SK-N-SH treated with all-trans-retinoic acid at 6 μM for 48 hours (cell line): Measurements from ENCODE around the gene SYNPO2.
"Not testable (repeated sequence)": the region's sequence is repeated elsewhere in the genome, so short reads cannot be mapped to it uniquely, and the experiment has no call there.

ENCODE experiments used
- CREB5 ChIP-seq: fragments of 250-450 bp; sonication (Bioruptor Pico); IDR thresholded peaks from 2 replicates; pipeline ENCODE4 v1.5.1; 2020; ENCODE audit warnings: low read depth, mild to moderate bottlenecking, moderate library complexity
- ESRRG ChIP-seq: fragments of 250-450 bp; sonication (Bioruptor Pico); IDR thresholded peaks from 2 replicates; pipeline ENCODE4 v1.6.1; 2021; ENCODE audit warnings: mild to moderate bottlenecking
- PATZ1 ChIP-seq: fragments of 250-450 bp; sonication (Bioruptor Pico); IDR thresholded peaks from 2 replicates; pipeline ENCODE4 v1.8.0; 2020; ENCODE audit warnings: mild to moderate bottlenecking, moderate library complexity, borderline replicate concordance
- RARB ChIP-seq: fragments of 250-450 bp; sonication (Bioruptor Pico); IDR thresholded peaks from 2 replicates; pipeline ENCODE4 v1.8.0; 2021; ENCODE audit warnings: mild to moderate bottlenecking, moderate library complexity
- TCF4 ChIP-seq: fragments of 250-450 bp; sonication (Bioruptor Pico); IDR thresholded peaks from 2 replicates; pipeline ENCODE4 v1.8.0; 2021; ENCODE audit warnings: mild to moderate bottlenecking, moderate library complexity, borderline replicate concordance
- TOX ChIP-seq: fragments of 250-450 bp; sonication (Bioruptor Pico); IDR thresholded peaks from 2 replicates; pipeline ENCODE4 v1.8.0; 2021; ENCODE audit warnings: mild to moderate bottlenecking, moderate library complexity, borderline replicate concordance
- ZFP3 ChIP-seq: fragments of 250-450 bp; sonication (Bioruptor Pico); IDR thresholded peaks from 2 replicates; pipeline ENCODE4 v1.5.0; 2020; ENCODE audit warnings: mild to moderate bottlenecking, moderate library complexity
- ZFP30 ChIP-seq: fragments of 450-650 bp; formaldehyde crosslinking; IDR thresholded peaks from 2 replicates; pipeline ENCODE4 v1.5.0; 2022; ENCODE audit warnings: mild to moderate bottlenecking, moderate library complexity

GRCh38 chr4:118976193-118976560, 87.5 kb downstream of the SYNPO2 start:
- TF ChIP-seq PATZ1 (CRISPR knock-in tag); ZFP3 (CRISPR knock-in tag); TCF4 (CRISPR knock-in tag); RARB (CRISPR knock-in tag); ESRRG (CRISPR knock-in tag); TOX (CRISPR knock-in tag); CREB5 (CRISPR knock-in tag); ZFP30: not testable (repeated sequence)
